WI38 (cell line): ENCODE measurements around the gene SPACA1.
"Not testable (repeated sequence)": the region's sequence is repeated elsewhere in the genome, so short reads cannot be mapped to it uniquely, and the experiment has no call there.

Experiments used
- H3K4me3 ChIP-seq: 2 replicates; pipeline ENCODE4 v1.5.1; 2011; ENCODE audit warnings: low read depth, mild to moderate bottlenecking, control low read depth, low read length
- TF ChIP-seq, protein P1 (sequence below): IDR thresholded peaks from 2 replicates; pipeline ENCODE4 v1.5.1; 2012; ENCODE audit warnings: low read depth, mild to moderate bottlenecking, control low read depth, low read length

Gene SPACA1, protein sequence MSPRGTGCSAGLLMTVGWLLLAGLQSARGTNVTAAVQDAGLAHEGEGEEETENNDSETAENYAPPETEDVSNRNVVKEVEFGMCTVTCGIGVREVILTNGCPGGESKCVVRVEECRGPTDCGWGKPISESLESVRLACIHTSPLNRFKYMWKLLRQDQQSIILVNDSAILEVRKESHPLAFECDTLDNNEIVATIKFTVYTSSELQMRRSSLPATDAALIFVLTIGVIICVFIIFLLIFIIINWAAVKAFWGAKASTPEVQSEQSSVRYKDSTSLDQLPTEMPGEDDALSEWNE

DNA sequence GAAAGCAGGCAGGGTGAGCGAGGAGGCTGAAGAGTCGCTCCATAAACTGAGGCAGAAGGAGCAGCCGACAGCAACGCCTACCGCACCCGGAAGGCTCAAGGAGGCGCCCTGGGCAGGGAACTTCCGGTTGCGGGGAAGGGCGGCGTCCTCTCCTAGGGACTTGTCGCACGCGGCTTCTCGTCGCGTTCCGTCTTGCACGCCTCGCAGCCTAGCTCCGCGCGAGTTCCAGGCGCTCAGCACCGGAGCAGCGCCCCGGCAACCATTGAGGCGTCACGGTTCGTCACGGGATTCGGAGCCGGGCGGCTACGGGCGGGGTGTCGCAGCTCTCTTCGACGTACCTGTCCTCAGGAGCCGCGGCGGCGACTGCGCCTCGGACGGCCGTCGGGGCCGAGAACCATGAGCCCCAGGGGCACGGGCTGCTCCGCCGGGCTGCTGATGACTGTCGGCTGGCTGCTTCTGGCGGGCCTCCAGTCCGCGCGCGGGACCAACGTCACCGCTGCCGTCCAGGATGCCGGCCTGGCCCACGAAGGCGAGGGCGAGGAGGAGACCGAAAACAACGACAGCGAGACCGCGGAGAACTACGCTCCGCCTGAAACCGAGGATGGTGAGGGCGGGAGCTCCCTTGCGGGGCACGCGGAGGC is at the start of gene SPACA1:
Gene SPACA1 (plus strand): TSS at position 332 of the 641 bp plus-strand sequence. CDS start 65 bp downstream, at position 397.
- H3K4me3 ChIP-seq: no peak within 1 kb of the TSS
- TF ChIP-seq, protein P1, sequence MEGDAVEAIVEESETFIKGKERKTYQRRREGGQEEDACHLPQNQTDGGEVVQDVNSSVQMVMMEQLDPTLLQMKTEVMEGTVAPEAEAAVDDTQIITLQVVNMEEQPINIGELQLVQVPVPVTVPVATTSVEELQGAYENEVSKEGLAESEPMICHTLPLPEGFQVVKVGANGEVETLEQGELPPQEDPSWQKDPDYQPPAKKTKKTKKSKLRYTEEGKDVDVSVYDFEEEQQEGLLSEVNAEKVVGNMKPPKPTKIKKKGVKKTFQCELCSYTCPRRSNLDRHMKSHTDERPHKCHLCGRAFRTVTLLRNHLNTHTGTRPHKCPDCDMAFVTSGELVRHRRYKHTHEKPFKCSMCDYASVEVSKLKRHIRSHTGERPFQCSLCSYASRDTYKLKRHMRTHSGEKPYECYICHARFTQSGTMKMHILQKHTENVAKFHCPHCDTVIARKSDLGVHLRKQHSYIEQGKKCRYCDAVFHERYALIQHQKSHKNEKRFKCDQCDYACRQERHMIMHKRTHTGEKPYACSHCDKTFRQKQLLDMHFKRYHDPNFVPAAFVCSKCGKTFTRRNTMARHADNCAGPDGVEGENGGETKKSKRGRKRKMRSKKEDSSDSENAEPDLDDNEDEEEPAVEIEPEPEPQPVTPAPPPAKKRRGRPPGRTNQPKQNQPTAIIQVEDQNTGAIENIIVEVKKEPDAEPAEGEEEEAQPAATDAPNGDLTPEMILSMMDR: no peak

DNA sequence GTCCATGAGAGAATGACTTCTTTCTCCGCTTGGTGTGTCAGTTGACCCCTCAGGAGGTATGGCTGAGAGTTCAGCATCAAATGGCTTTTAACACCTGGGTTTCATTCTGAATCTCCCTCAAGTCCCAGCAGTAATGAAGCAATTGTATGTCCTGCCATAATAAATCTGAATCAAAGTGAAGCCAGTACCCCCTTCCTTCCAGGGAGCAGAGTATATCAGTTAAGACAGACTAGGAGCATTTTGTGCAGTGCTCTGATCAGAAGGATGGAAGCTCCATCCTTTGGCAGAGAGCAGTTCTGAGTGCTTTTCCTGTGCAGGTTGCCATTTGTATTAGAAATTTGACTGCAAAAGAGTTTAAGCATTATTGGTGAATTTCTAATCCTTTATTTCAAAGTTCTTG is 46.9 kb upstream of the SPACA1 start:
- TF ChIP-seq, protein P1: no peak
- no peak overlapping the region for H3K4me3 ChIP-seq

DNA sequence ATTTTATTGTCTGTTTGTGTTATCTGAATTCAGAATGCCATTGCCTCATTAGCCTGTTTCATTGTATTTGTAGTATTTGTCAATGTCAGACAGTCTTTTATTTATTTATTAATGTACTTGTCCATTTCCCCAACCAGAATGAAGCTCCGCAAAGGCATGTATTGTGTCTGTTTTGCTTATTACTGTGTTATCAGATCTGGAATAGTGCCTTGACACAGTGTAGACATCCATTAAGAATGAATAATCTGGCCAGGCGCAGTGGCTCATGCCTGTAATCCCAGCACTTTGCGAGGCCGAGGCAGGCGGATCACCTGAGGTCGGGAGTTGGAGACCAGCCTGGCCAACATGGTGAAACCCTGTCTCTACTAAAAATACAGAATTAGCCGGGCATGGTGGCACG is 46.4 kb upstream of the SPACA1 start:
- H3K4me3 ChIP-seq: not testable (repeated sequence)

DNA sequence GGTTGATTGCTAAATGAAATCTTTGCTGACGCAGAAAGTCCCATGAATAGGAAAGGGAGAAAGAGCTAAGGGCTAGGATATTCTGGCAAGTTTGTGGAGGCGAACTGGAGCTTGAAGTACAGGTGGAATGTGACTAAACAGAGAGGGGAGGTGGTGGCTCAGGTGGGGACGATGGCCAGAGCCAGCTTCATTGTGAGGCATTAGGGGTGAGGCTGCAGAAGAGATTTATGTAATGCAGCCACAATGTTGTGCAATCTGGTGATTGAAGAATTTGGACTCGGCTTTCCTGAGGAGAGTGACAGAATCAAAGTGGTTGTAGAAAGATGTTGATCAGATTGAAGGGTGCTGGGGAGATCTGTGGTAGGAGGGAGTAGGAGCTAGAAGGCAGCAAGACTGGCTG is 42.9 kb upstream of the SPACA1 start:
- TF ChIP-seq, protein P1: no peak
- no peak overlapping the region for H3K4me3 ChIP-seq

DNA sequence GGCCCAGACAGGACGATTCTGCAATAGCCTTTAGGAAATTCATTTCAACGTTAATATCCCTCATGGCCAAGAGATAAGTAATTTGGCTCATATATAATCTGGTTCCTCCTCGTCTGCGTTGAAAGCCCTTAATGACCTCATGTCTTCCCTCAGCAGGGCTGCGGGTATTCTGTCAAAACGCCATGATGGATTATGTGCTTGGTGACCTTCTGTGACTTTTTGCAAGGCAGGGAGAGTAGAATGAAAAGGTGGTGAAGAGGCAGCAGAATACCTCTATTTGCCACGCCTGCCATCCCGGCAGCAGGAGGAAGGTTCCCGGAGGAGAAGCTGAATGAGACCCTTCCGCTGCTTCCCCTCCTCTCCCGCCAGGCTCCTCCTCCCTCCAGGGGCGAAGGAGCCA is 41.1 kb upstream of the SPACA1 start:
- no peak overlapping the region for H3K4me3 ChIP-seq
- TF ChIP-seq, protein P1: no peak

DNA sequence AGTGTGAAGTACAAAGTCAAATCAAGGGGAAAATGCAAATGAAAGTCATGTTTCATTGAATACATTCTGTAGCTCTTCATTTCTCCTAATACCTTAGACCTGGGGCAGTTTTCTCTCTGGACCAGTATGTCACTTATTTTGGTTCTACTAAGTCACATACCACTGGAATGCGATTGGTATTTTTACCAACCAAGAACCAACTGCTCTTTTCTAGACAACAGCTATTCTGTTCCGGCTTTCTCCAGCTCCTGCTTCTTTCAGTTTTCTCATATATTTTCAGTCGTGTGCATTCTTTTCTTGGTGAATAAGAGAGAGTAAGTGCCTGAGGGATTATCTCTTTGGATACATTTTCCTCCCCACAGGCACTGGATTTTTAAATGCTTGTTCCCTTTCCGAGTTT is 39.2 kb upstream of the SPACA1 start:
- TF ChIP-seq, protein P1: no peak
- no peak overlapping the region for H3K4me3 ChIP-seq

DNA sequence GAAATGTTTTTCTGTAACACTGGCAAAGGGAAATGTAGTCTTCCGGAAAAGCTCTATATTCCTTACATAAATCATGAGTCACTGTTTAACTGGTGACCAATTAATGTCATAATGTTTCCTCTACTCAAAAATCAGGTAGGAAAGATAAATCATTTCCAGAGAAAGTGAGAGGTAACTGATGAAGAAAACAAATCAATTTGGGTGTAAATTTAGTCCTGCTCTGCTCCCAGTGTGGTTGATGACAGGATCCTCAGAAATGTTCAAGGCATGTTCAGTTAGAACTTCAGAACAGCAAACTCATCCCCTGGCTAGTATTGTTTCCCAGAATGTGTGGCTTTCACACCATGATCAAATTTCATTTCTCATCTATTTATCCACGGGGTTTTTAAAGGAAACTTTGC is 38.8 kb upstream of the SPACA1 start:
- TF ChIP-seq, protein P1: no peak
- no peak overlapping the region for H3K4me3 ChIP-seq
